ENCODE data around the gene WRNIP1.

The WRNIP1 gene

GRCh38 chr6:2803731-2804429 is 38.7 kb downstream of the WRNIP1 start:
- TF ChIP-seq CTCF (IDR thresholded peaks at IDR 0.05; ENCODE audit: low read depth, low read length, missing control alignments): no peak
- DNase-seq (ENCODE audit: low read depth): no peak

GRCh38 chr6:2804516-2804915 is 39.3 kb downstream of the WRNIP1 start:
- TF ChIP-seq CTCF (IDR thresholded peaks at IDR 0.05; ENCODE audit: low read depth, low read length, missing control alignments): no peak
- no peak for DNase-seq (ENCODE audit: low read depth)
- no peak overlapping the region for H3K4me3 ChIP-seq (ENCODE audit: low read depth, low read length)

More at GRCh38 chr6:2803731-2804429, 38.7 kb downstream of the WRNIP1 start:
- H3K4me3 ChIP-seq (ENCODE audit: low read depth, low read length): no peak overlapping the region

GRCh38 chr6:2805031-2805430 is 39.8 kb downstream of the WRNIP1 start:
- no peak for TF ChIP-seq CTCF (IDR thresholded peaks at IDR 0.05; ENCODE audit: low read depth, low read length, missing control alignments)
- no peak for DNase-seq (ENCODE audit: low read depth)
- H3K4me3 ChIP-seq (ENCODE audit: low read depth, low read length): no peak overlapping the region

- no peak overlapping the region for H3K4me3 ChIP-seq (ENCODE audit: low read depth, low read length)
- DNase-seq (ENCODE audit: low read depth): no peak
- no peak for TF ChIP-seq CTCF (IDR thresholded peaks at IDR 0.05; ENCODE audit: low read depth, low read length, missing control alignments)
These were observed 41.5 kb downstream of the WRNIP1 start for GRCh38 chr6:2806644-2807043.

GRCh38 chr6:2807342-2808090 is 42.3 kb downstream of the WRNIP1 start:
- TF ChIP-seq CTCF (IDR thresholded peaks at IDR 0.05; ENCODE audit: low read depth, low read length, missing control alignments): no peak
- no peak for DNase-seq (ENCODE audit: low read depth)
- H3K4me3 ChIP-seq (ENCODE audit: low read depth, low read length): no peak overlapping the region

GRCh38 chr6:2809015-2809414 is 43.8 kb downstream of the WRNIP1 start:
- no peak for TF ChIP-seq CTCF (IDR thresholded peaks at IDR 0.05; ENCODE audit: low read depth, low read length, missing control alignments)
- DNase-seq (ENCODE audit: low read depth): no peak
- H3K4me3 ChIP-seq (ENCODE audit: low read depth, low read length): no peak overlapping the region

Measured in GM12864 (cell line).